GM13977 (cell line): ENCODE measurements around the gene FXR2.

Experiments
- DNase-seq: peaks from one replicate; pipeline ENCODE4 v3.0.0; 2012; ENCODE audit warnings: low spot score
- CTCF ChIP-seq: IDR thresholded peaks from 2 replicates; pipeline ENCODE4 v1.5.1; 2012; ENCODE audit warnings: mild to moderate bottlenecking, control low read depth; ENCODE audit not compliant: insufficient read depth; ENCODE audit errors: extremely low read depth, missing control alignments
- in situ Hi-C: fragments of 300-500 bp; cut with MboI; formaldehyde crosslinking; loops from one replicate; pipeline ENCODE4 v1.12.0; 2022; ENCODE audit warnings: low sequenced_read_pairs, low pct_unique_long_range_greater_than_20kb, mixed read lengths, inconsistent platforms; ENCODE audit not compliant: unreplicated experiment

Gene FXR2

GRCh38 chr17:7575959-7576358 lies 38.7 kb downstream of the FXR2 start:
- DNase-seq, result no peak
- TF ChIP-seq CTCF, result no peak
- in situ Hi-C loops, result no loop called here

GRCh38 chr17:7575481-7575883 lies 39.2 kb downstream of the FXR2 start:
- TF ChIP-seq CTCF, result no peak
- in situ Hi-C loops, result no loop called here
- no peak for DNase-seq

- TF ChIP-seq CTCF, result no peak
- DNase-seq, result no peak
- in situ Hi-C loops, result loop anchor here (25.0 kb wide), 1 partner anchor 212 kb away; the partner anchor contains the start of genes KCTD11 and TMEM95
These were observed 40.3 kb downstream of the FXR2 start for GRCh38 chr17:7574176-7574953.

- in situ Hi-C loops, result loop anchor here (25.0 kb wide), 1 partner anchor 211 kb away; the partner anchor contains the start of genes KCTD11 and TMEM95
- DNase-seq, result peak; percentile 94
- no peak for TF ChIP-seq CTCF
These were observed 41.2 kb downstream of the FXR2 start for GRCh38 chr17:7573324-7574080.

- peak; percentile 99 for DNase-seq
- TF ChIP-seq CTCF, result no peak
- in situ Hi-C loops, result loop anchor here (25.0 kb wide), 1 partner anchor 210 kb away; the partner anchor contains the start of genes KCTD11 and TMEM95
These were observed 41.9 kb downstream of the FXR2 start for GRCh38 chr17:7572588-7573323.

- in situ Hi-C loops, result loop anchor here (25.0 kb wide), 1 partner anchor 210 kb away; the partner anchor contains the start of genes KCTD11 and TMEM95
- no peak for TF ChIP-seq CTCF
- DNase-seq, result no peak
These were observed 42.4 kb downstream of the FXR2 start for GRCh38 chr17:7572338-7572587.
